B cell (primary cell): ENCODE data around the gene NPFF. TPM values are rescaled to one million over a fixed set of nuclear protein-coding genes. Genes with fewer than 3 reads are reported as not detected.

ENCODE experiments used
- ATAC-seq: fragments of 200-7000 bp; cut with Tn5 transposase; one replicate; pipeline ENCODE4 v1.10.0; 2021; ENCODE audit warnings: low read depth, mild to moderate bottlenecking, moderate number of reproducible peaks, moderate library complexity
- CTCF ChIA-PET: fragments of 350-600 bp; sonication (Branson Sonifier 250); formaldehyde crosslinking; loops from one replicate; lab custom pipeline; 2021; ENCODE audit warnings: antibody characterized with exemption, inconsistent platforms; lab: Charles Lee
- POLR2A ChIA-PET: fragments of 350-600 bp; sonication (Branson Sonifier 250); formaldehyde crosslinking; loops from one replicate; lab custom pipeline; 2021; ENCODE audit warnings: antibody characterized with exemption; lab: Charles Lee
- DNase-seq: peaks from one replicate; pipeline ENCODE4 v3.0.0; 2013
- H2AFZ ChIP-seq: 2 replicates; pipeline ENCODE4 v1.6.1; 2012; ENCODE audit warnings: mild to moderate bottlenecking, low read depth, low read length; ENCODE audit not compliant: insufficient read depth, poor library complexity, severe bottlenecking
- H3K27ac ChIP-seq, 2 donors: 1 replicate in 1 of 2; 2 replicates in 1 of 2; pipeline ENCODE4 v1.5.1; 2012 to 2013; ENCODE audit warnings: low read length in 2 of 2, mild to moderate bottlenecking in 2 of 2, moderate library complexity in 1 of 2
- H3K27me3 ChIP-seq, 4 experiments: fragments of 200-600 bp in 1 of 4; sonication (generic) in 1 of 4; replicated peaks in 1 of 4; 1 replicate in 2 of 4; 2 replicates in 2 of 4; pipeline versions ENCODE4 v1.6.1 to v1.7.0; 2013 to 2016; ENCODE audit warnings: low read length in 3 of 4, mild to moderate bottlenecking in 2 of 4, mixed read lengths in 1 of 4, moderate library complexity in 1 of 4; ENCODE audit not compliant: insufficient read depth in 4 of 4, control insufficient read depth in 3 of 4; ENCODE audit errors: control extremely low read depth in 1 of 4
- H3K36me3 ChIP-seq, 2 experiments: replicated peaks in 1 of 2; 1 replicate in 1 of 2; 2 replicates in 1 of 2; pipeline versions ENCODE4 v1.6.1 to v1.7.1; 2013; ENCODE audit warnings: low read length in 1 of 2; ENCODE audit not compliant: insufficient read depth in 2 of 2, control insufficient read depth in 1 of 2; ENCODE audit errors: control extremely low read depth in 1 of 2, extremely low read depth in 1 of 2
- H3K4me1 ChIP-seq, 2 donors: fragments of 200-600 bp in 1 of 2; sonication (generic) in 1 of 2; 1 replicate in 1 of 2; 2 replicates in 1 of 2; pipeline versions ENCODE4 v1.5.1 to v1.6.1; 2013 to 2017; ENCODE audit warnings: low read length in 2 of 2; ENCODE audit not compliant: control insufficient read depth in 2 of 2, insufficient read depth in 2 of 2
- H3K4me2 ChIP-seq: replicated peaks from 2 replicates; pipeline ENCODE3; 2012; ENCODE audit warnings: mild to moderate bottlenecking, low read depth, low read length; ENCODE audit not compliant: poor library complexity, severe bottlenecking
- H3K4me3 ChIP-seq, 5 experiments: fragments of 200-600 bp in 1 of 5; sonication (generic) in 1 of 5; 1 replicate in 3 of 5; 2 replicates in 2 of 5; pipeline versions ENCODE4 v1.5.1 to v1.7.0; 2011 to 2016; ENCODE audit warnings: low read length in 4 of 5, mild to moderate bottlenecking in 4 of 5, low read depth in 2 of 5, control low read depth in 1 of 5, moderate library complexity in 1 of 5; ENCODE audit not compliant: insufficient read depth in 1 of 5; ENCODE audit errors: control extremely low read depth in 1 of 5, extremely low read depth in 1 of 5
- H3K79me2 ChIP-seq: fragments of 200-600 bp; sonication (generic); one replicate; pipeline ENCODE4 v1.6.0; 2016; ENCODE audit warnings: low read length; ENCODE audit not compliant: control insufficient read depth, insufficient read depth
- H3K9ac ChIP-seq: fragments of 200-600 bp; sonication (generic); 2 replicates; pipeline ENCODE4 v1.6.1; 2017; ENCODE audit warnings: mild to moderate bottlenecking, low read length, moderate library complexity
- H3K9me3 ChIP-seq, 3 donors: one replicate each; pipeline versions ENCODE4 v1.6.1 to v1.7.1; 2013; ENCODE audit warnings: low read length in 2 of 3; ENCODE audit not compliant: control insufficient read depth in 2 of 3, insufficient read depth in 1 of 3; ENCODE audit errors: control extremely low read depth in 1 of 3
- H4K20me1 ChIP-seq: 2 replicates; pipeline ENCODE4 v1.6.0; 2012; ENCODE audit warnings: mild to moderate bottlenecking, low read length; ENCODE audit not compliant: insufficient read depth, control insufficient read depth, poor library complexity, severe bottlenecking
- H3K27ac Mint-ChIP-seq: one replicate; pipeline ENCODE4 v1.8.0; 2021; ENCODE audit warnings: mixed read lengths
- H3K27me3 Mint-ChIP-seq: one replicate; pipeline ENCODE4 v1.8.0; 2021; ENCODE audit warnings: mixed read lengths
- H3K4me1 Mint-ChIP-seq: one replicate; pipeline ENCODE4 v1.8.0; 2021; ENCODE audit warnings: mixed read lengths
- H3K4me3 Mint-ChIP-seq: one replicate; pipeline ENCODE4 v1.8.0; 2021; ENCODE audit warnings: mixed read lengths
- H3K9me3 Mint-ChIP-seq: one replicate; pipeline ENCODE4 v1.8.0; 2022; ENCODE audit warnings: mixed read lengths; ENCODE audit not compliant: insufficient read depth
- CTCF ChIP-seq: fragments of 200-600 bp; IDR thresholded peaks from one replicate; pipeline ENCODE4 v1.8.0; 2022; ENCODE audit warnings: antibody characterized with exemption, mild to moderate bottlenecking
- EZH2 ChIP-seq: IDR thresholded peaks from 2 replicates; pipeline ENCODE4 v1.6.1; 2012; ENCODE audit warnings: borderline replicate concordance, low read depth, mild to moderate bottlenecking, moderate library complexity, low read length; ENCODE audit not compliant: insufficient read depth, poor library complexity, severe bottlenecking
- WGBS: methylation state at CpG from one replicate; pipeline ENCODE4 v1.1.5; 2013; ENCODE audit warnings: missing lambda C conversion rate; ENCODE audit not compliant: insufficient coverage; 5-methylcytosine and 5-hydroxymethylcytosine counted together
- intact Hi-C: fragments of 100-400 bp; cut with micrococcal nuclease; formaldehyde crosslinking; loops from one replicate; pipeline ENCODE4 v1.10.0; 2022
- polyA plus RNA-seq: library from polyadenylated mRNA; depleted of rRNA; stranded (reverse); fragments of >200 nt; gene quantifications from 2 replicates; pipeline ENCODE4 v1.2.3, GENCODE V29; 2012
- total RNA-seq, 2 donors: library from RNA; stranded (reverse); fragments of 120-200 nt in 1 of 2; gene quantifications; 1 replicate in 1 of 2; 2 replicates in 1 of 2; pipeline versions ENCODE4 v1.2.3 to v1.2.4, GENCODE V29; 2013 to 2022

Gene NPFF
- total and polyA plus RNA-seq, 2 donors (not counting 1 experiment from before 2014, with no cell fraction given), result 0.34 TPM; not detected in 1

- Histone ChIP-seq H2AFZ (no peak overlapping the region), H3K27me3 (no peaks in the 10 kb centered on the region), H3K4me1 (peaks cover 0 to under 1% of the 10 kb centered on the region in 2 donors), H3K4me2 (no peak overlapping the region), H4K20me1 (peaks cover 15% of the 10 kb centered on the region), H3K4me3 (no peak overlapping the region), H3K27ac (peak overlapping the region in 1 of 2 donors; percentile 6), H3K9me3 (no peaks in the 10 kb centered on the region), H3K36me3 (peaks cover 0 to 37% of the 10 kb centered on the region in 2 experiments), H3K9ac (no peak overlapping the region), H3K79me2 (no peaks in the 10 kb centered on the region)
- ChIA-PET POLR2A (interaction anchor here (0.5 kb wide), 1 partner anchor 489 kb away, joined by 3 read pairs; no protein-coding TSS in a partner anchor), CTCF (no interaction called here)
- no peak for DNase-seq
- Mint-ChIP-seq H3K27ac (no peak overlapping the region), H3K4me1 (peaks cover 7% of the 10 kb centered on the region), H3K27me3 (no peaks in the 10 kb centered on the region), H3K9me3 (no peaks in the 10 kb centered on the region), H3K4me3 (no peak overlapping the region)
- 91% methylated on average over 16 of the region's 17 CpGs for WGBS
- intact Hi-C loops, result no loop called here
- no peak for ATAC-seq
- TF ChIP-seq CTCF (no peak), EZH2 (no peak)
These were observed 20.4 kb downstream of the NPFF start for GRCh38 chr12:53486736-53487487.
